K562 treated with DMSO at 1 percent for 4 hours (cell line): ENCODE results near the gene ABCB7. TPM values are rescaled to one million over a fixed set of nuclear protein-coding genes. Genes with fewer than 3 reads are reported as not detected.

Experiments
- total RNA-seq: library from RNA; unstranded; fragments of 300-600 nt; gene quantifications from 2 replicates; pipeline ENCODE4 v1.2.3, GENCODE V29; 2022; ENCODE audit not compliant: insufficient read depth

ABCB7 gene
- total RNA-seq = 21.2 and 23.6 TPM in 2 replicates

DNA sequence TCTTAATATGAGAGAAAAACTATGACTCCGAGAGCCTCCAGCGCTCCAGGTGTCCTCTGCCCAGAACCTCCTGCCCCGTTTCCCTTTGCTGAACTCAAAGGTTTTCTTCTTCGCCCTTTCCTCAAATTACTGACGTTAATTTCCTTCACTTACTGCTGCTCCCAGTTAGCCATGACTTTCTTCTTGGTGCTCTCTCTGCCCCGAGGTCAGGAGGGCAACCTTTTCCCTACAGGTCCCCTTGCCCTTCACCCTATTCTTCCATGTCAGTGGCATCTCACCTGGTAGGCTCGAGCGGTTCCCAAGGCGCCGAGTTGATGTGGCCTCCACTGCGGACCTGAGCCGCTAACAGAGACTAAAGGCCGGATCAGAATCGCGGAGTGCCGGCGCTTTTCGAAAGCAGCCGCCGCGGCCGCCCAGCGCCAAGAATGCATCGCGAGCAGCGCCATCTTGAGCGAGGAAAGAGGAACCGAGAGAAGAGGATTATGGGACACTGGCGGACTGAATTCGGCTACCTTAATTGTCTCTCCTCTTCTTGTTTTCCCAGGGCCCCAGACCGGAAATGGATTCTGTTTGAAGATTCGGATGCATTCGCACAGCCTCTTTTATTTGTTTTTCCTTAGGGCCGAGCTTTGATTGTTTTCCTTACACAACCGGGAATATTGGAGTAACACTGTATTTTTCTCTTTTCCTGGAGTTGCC, at the start of gene ABCB7:
Gene ABCB7 (minus strand): TSS at position 457 of the 699 bp plus-strand sequence. CDS start 11 bp downstream, at position 446.

Other genes starting within 250 kb of the ABCB7 start
- not detected in 2 replicates for gene NEXMIF, start 230.8 kb downstream of the ABCB7 start, total RNA-seq
- gene UPRT, start 117.8 kb upstream of the ABCB7 start, total RNA-seq = 4.4 and 4.8 TPM in 2 replicates